PC-9 (cell line): Measurements from ENCODE around the gene SYNGAP1. TPM values are rescaled to one million over a fixed set of nuclear protein-coding genes. Genes with fewer than 3 reads are reported as not detected.

Source experiments
- BruUV-seq: library from RNA; stranded (reverse); fragments of 400-500 nt; replicated peaks from 2 replicates; lab custom pipeline; 2021; lab: Mats Ljungman, UMichigan
- CTCF ChIA-PET: fragments of 300-600 bp; sonication (Branson Sonifier 250); formaldehyde crosslinking; loops from one replicate; lab custom pipeline; 2022; ENCODE audit warnings: antibody characterized with exemption; lab: Charles Lee
- POLR2A ChIA-PET: fragments of 300-600 bp; sonication (Branson Sonifier 250); formaldehyde crosslinking; loops from one replicate; lab custom pipeline; 2022; ENCODE audit warnings: antibody characterized with exemption; ENCODE audit not compliant: unreplicated experiment; lab: Charles Lee
- DNase-seq, 2 experiments: peaks; one replicate each; pipeline versions ENCODE4 v3.0.0 to v3.0.0-alpha.2; 2015 to 2022; ENCODE audit warnings: mixed read lengths in 1 of 2
- H2AFZ ChIP-seq: fragments of 200-600 bp; sonication (generic); 2 replicates; pipeline ENCODE4 v1.8.1; 2017; ENCODE audit warnings: antibody characterized with exemption
- H3F3A ChIP-seq: fragments of 200-600 bp; sonication (generic); 2 replicates; pipeline ENCODE4 v1.8.1; 2017; ENCODE audit warnings: antibody characterized with exemption, mild to moderate bottlenecking, low read depth; ENCODE audit not compliant: insufficient read depth
- H3K27ac ChIP-seq: fragments of 200-600 bp; sonication (generic); 2 replicates; pipeline ENCODE4 v1.6.1; 2016; ENCODE audit warnings: mixed run types
- H3K27me3 ChIP-seq: fragments of 200-600 bp; sonication (generic); 2 replicates; pipeline ENCODE4 v1.6.1; 2016; ENCODE audit warnings: low read depth, mixed run types; ENCODE audit not compliant: insufficient read depth
- H3K36me3 ChIP-seq: fragments of 200-600 bp; sonication (generic); 2 replicates; pipeline ENCODE4 v1.6.1; 2016; ENCODE audit warnings: low read depth, mixed run types
- H3K4me1 ChIP-seq: fragments of 200-600 bp; sonication (generic); replicated peaks from 2 replicates; pipeline ENCODE4 v1.6.1; 2016; ENCODE audit warnings: mixed run types; ENCODE audit not compliant: insufficient read depth
- H3K4me2 ChIP-seq: fragments of 200-600 bp; sonication (generic); 2 replicates; pipeline ENCODE4 v1.6.1; 2017; ENCODE audit warnings: mixed run types
- H3K4me3 ChIP-seq: fragments of 200-600 bp; sonication (generic); 2 replicates; pipeline ENCODE4 v1.6.1; 2016; ENCODE audit warnings: mixed run types
- H3K79me2 ChIP-seq: fragments of 200-600 bp; sonication (generic); 2 replicates; pipeline ENCODE4 v1.6.1; 2017; ENCODE audit warnings: low read depth, mixed run types
- H3K9me2 ChIP-seq: fragments of 200-600 bp; sonication (generic); 2 replicates; pipeline ENCODE4 v1.8.1; 2017; ENCODE audit warnings: mild to moderate bottlenecking; ENCODE audit not compliant: insufficient read depth
- H3K9me3 ChIP-seq: fragments of 200-600 bp; sonication (generic); 2 replicates; pipeline ENCODE4 v1.8.1; 2016; ENCODE audit warnings: low read depth; ENCODE audit not compliant: insufficient read depth
- H4K20me1 ChIP-seq: fragments of 200-600 bp; sonication (generic); 2 replicates; pipeline ENCODE4 v1.8.1; 2017; ENCODE audit not compliant: insufficient read depth
- EZH2 ChIP-seq: fragments of 200-600 bp; sonication (generic); IDR thresholded peaks from 2 replicates; pipeline ENCODE4 v1.8.0; 2017; ENCODE audit warnings: antibody characterized with exemption, low read depth
- intact Hi-C: fragments of 100-400 bp; cut with micrococcal nuclease; formaldehyde crosslinking; loops from one replicate; pipeline ENCODE4 v1.10.0; 2022; ENCODE audit not compliant: unreplicated experiment
- total RNA-seq: library from RNA; stranded (reverse); gene quantifications from 2 replicates; pipeline ENCODE4 v1.2.3, GENCODE V29; 2021
- TF ChIP-seq, protein P1 (sequence below): fragments of 200-600 bp; sonication (generic); conservative IDR thresholded peaks from 2 replicates; pipeline ENCODE4 v1.6.1; 2017; ENCODE audit warnings: mixed run types, antibody characterized with exemption, mild to moderate bottlenecking, moderate library complexity

The SYNGAP1 gene
- total RNA-seq, 1 experiment from 2014 or later, result 17.7 TPM

DNA sequence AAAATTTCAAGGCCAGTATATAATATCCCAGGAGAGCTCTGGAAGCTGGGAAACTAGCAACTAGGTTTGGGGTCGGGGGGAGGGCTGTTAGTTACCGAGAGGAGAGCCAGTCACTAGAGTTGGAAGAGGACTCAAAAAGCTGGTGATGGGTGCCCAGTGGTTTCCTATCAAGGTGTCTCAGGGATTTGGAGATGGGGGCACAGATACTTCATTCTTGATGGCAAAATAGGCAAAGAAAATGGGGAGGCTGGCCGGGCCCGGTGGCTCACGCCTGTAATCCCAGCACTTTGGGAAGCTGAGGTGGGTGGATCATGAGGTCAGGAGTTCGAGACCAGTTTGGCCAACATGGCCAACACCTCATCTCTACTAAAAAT is 8.2 kb upstream of the SYNGAP1 start:
- no peak for DNase-seq
- 0 out of 2 replicates have a peak, but pooled peaks cover 6% of the 10 kb centered on the region for H3K36me3 ChIP-seq
- peaks cover 25% of the 10 kb centered on the region for H3K79me2 ChIP-seq
- TF ChIP-seq, protein P1, sequence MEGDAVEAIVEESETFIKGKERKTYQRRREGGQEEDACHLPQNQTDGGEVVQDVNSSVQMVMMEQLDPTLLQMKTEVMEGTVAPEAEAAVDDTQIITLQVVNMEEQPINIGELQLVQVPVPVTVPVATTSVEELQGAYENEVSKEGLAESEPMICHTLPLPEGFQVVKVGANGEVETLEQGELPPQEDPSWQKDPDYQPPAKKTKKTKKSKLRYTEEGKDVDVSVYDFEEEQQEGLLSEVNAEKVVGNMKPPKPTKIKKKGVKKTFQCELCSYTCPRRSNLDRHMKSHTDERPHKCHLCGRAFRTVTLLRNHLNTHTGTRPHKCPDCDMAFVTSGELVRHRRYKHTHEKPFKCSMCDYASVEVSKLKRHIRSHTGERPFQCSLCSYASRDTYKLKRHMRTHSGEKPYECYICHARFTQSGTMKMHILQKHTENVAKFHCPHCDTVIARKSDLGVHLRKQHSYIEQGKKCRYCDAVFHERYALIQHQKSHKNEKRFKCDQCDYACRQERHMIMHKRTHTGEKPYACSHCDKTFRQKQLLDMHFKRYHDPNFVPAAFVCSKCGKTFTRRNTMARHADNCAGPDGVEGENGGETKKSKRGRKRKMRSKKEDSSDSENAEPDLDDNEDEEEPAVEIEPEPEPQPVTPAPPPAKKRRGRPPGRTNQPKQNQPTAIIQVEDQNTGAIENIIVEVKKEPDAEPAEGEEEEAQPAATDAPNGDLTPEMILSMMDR, result no peak
- no peak for TF ChIP-seq EZH2
- H3K4me1 ChIP-seq, result peaks cover 18% of the 10 kb centered on the region
- no peaks in the 10 kb centered on the region for H3K27me3 ChIP-seq
- ChIA-PET CTCF (no interaction called here), POLR2A (interaction anchor here (0.6 kb wide), 1 partner anchor 151 kb away, joined by 5 read pairs; no protein-coding TSS in a partner anchor)
- H3K4me2 ChIP-seq, result peak overlapping the region; percentile 89
- no TSS peak for BruUV-seq
- no peaks in the 10 kb centered on the region for H4K20me1 ChIP-seq
- no peaks in the 10 kb centered on the region for H3K9me3 ChIP-seq
- H3K27ac ChIP-seq, result no peak overlapping the region
- H3K4me3 ChIP-seq, result peak overlapping the region; percentile 84
- intact Hi-C loops, result loop anchor here (5.0 to 10.0 kb wide), 4 partner anchors 41 to 207 kb away; partner anchors contain the start of genes BAK1, HSD17B8, RGL2 and RING1
- no peaks in the 10 kb centered on the region for H3K9me2 ChIP-seq
- peaks cover 33% of the 10 kb centered on the region for H3F3A ChIP-seq
- H2AFZ ChIP-seq, result no peak overlapping the region

DNA sequence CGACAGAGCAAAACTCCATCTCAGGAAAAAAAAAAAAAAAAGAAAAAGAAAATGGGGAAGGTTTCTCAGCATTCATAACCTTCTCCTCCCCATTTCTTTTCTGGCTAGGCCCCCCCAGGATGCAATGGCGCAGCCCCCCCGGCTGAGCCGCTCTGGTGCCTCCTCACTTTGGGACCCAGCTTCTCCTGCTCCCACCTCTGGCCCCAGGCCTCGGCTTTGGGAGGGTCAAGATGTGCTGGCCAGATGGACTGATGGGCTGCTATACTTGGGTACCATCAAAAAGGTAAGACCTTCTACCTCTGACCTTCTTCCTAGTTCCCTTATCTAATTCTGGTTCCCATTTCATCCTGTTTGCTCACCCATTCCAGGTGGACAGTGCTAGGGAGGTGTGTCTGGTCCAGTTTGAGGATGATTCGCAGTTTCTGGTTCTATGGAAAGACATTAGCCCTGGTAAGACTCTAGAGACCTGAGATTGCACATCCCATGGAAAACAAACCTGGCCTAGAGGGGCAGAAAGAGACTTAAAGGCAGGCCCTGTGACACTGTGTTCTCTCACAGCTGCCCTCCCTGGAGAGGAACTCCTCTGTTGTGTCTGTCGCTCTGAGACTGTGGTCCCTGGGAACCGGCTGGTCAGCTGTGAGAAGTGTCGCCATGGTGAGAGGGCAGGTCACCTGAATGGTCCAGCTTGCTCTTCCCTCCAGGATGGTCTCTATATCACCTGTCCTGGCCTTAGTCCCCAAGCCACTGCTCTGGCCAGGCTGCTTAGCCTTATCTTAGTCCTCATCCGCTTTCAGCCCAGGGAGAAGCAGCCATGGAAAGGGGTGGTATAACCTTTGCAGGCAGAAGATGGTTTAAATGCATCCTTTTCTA is 7.5 kb upstream of the SYNGAP1 start:
- no peak overlapping the region for H3K27ac ChIP-seq
- CTCF ChIA-PET, result no interaction called here
- no peak overlapping the region for H2AFZ ChIP-seq
- H3K27me3 ChIP-seq, result no peaks in the 10 kb centered on the region
- no peaks in the 10 kb centered on the region for H3K9me2 ChIP-seq
- H3K4me2 ChIP-seq, result peak overlapping the region; percentile 89; the same call in 1 of the 2 replicates
- DNase-seq, result no peak
- H3K4me3 ChIP-seq, result no peak overlapping the region; the same call in 1 of the 2 replicates
- H3K36me3 ChIP-seq, result 0 out of 2 replicates have a peak, but pooled peaks cover 6% of the 10 kb centered on the region
- peaks cover 31% of the 10 kb centered on the region for H3F3A ChIP-seq
- H4K20me1 ChIP-seq, result no peaks in the 10 kb centered on the region
- intact Hi-C loops, result loop anchor here (5.0 to 10.0 kb wide), 4 partner anchors 40 to 208 kb away; partner anchors contain the start of genes BAK1, HSD17B8, RGL2 and RING1
- H3K79me2 ChIP-seq, result peaks cover 32% of the 10 kb centered on the region
- H3K4me1 ChIP-seq, result peaks cover 19% of the 10 kb centered on the region
- TF ChIP-seq, protein P1, result no peak
- no peak for TF ChIP-seq EZH2
- BruUV-seq, result no TSS peak
- POLR2A ChIA-PET, result no interaction called here
- H3K9me3 ChIP-seq, result no peaks in the 10 kb centered on the region

DNA sequence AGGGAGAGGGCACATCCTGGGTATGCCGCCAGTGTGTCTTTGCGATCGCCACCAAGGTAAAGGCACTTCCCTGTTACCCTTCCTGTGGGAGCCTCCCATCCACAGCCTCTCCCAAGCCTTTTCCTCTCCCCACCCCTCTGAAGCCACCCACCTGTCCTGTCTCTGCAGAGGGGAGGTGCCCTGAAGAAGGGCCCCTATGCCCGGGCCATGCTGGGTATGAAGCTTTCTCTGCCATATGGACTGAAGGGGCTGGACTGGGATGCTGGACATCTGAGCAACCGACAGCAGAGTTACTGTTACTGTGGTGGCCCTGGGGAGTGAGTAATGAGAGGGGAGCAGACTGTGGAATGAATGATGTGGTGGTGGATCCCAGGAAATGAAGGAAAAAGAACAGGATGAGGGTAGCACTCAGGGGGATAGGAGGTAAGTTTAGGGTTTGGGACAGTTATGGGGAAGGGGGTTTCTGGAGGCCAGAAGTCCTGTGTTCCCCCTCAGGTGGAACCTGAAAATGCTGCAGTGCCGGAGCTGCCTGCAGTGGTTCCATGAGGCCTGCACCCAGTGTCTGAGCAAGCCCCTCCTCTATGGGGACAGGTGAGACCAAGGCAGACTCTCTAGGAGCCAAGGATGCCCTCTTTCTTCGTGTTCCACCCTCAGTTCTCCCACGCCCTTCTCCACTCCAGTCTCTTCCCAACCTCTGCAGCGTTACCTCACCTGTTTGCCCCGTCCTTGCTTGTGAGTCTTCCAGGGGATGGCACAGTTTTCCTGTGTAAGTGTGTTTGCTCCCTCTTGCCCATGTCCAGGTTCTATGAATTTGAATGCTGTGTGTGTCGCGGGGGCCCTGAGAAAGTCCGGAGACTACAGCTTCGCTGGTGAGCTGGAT is 6.4 kb upstream of the SYNGAP1 start:
- no peak for DNase-seq
- POLR2A ChIA-PET, result no interaction called here
- Histone ChIP-seq H3K4me1 (peaks cover 20% of the 10 kb centered on the region), H3K36me3 (0 out of 2 replicates have a peak, but pooled peaks cover 6% of the 10 kb centered on the region), H3K4me2 (no peak overlapping the region), H3K27ac (no peak overlapping the region), H4K20me1 (no peaks in the 10 kb centered on the region), H3K9me2 (no peaks in the 10 kb centered on the region), H2AFZ (no peak overlapping the region), H3K79me2 (peaks cover 35% of the 10 kb centered on the region), H3K27me3 (no peaks in the 10 kb centered on the region), H3K9me3 (no peaks in the 10 kb centered on the region), H3F3A (peaks cover 24% of the 10 kb centered on the region), H3K4me3 (no peak overlapping the region)
- no TSS peak for BruUV-seq
- TF ChIP-seq EZH2, result no peak
- TF ChIP-seq, protein P1, result no peak
- intact Hi-C loops, result loop anchor here (5.0 to 10.0 kb wide), 4 partner anchors 39 to 209 kb away; partner anchors contain the start of genes BAK1, HSD17B8, RGL2 and RING1
- CTCF ChIA-PET, result no interaction called here
